HEK293 (cell line): Measurements from ENCODE around the gene IRX6.

ENCODE experiments used
- CTCF ChIA-PET: fragments of 350-600 bp; formaldehyde crosslinking; extraction: SDS; loops from one replicate; lab custom pipeline; 2021; ENCODE audit warnings: antibody characterized with exemption; lab: Yijun Ruan, JAX
- POLR2A ChIA-PET: fragments of 300-600 bp; formaldehyde crosslinking; extraction: SDS; loops from one replicate; lab custom pipeline; 2020; ENCODE audit warnings: antibody characterized with exemption, inconsistent platforms; lab: Yijun Ruan, JAX
- H3K27ac ChIP-seq: fragments of 200-500 bp; sonication (Bioruptor generic); 2 replicates; pipeline ENCODE4 v1.5.1; 2014; ENCODE audit warnings: low read depth, low read length, control low read depth, inconsistent platforms; ENCODE audit errors: extremely low read depth
- H3K36me3 ChIP-seq, 2 experiments: fragments of 200-500 bp in 1 of 2; sonication (Bioruptor generic) in 1 of 2; 1 replicate in 1 of 2; 2 replicates in 1 of 2; pipeline ENCODE4 v1.5.1; 2014 to 2017; ENCODE audit warnings: inconsistent platforms in 2 of 2, low read length in 2 of 2; ENCODE audit not compliant: control insufficient read depth in 2 of 2, insufficient read depth in 1 of 2
- H3K4me1 ChIP-seq: fragments of 200-500 bp; sonication (Bioruptor generic); 2 replicates; pipeline ENCODE4 v1.5.1; 2014; ENCODE audit warnings: mild to moderate bottlenecking, low read length, inconsistent platforms; ENCODE audit not compliant: control insufficient read depth, insufficient read depth
- H3K4me3 ChIP-seq: 2 replicates; pipeline ENCODE4 v1.5.1; 2011; ENCODE audit warnings: low read depth, mild to moderate bottlenecking, control low read depth, low read length, moderate library complexity
- H3K9me3 ChIP-seq: fragments of 200-500 bp; sonication (Bioruptor generic); 2 replicates; pipeline ENCODE4 v1.5.1; 2014; ENCODE audit warnings: low read depth, low read length, inconsistent platforms; ENCODE audit not compliant: control insufficient read depth, insufficient read depth
- EGR2 ChIP-seq: fragments of 450-650 bp; formaldehyde crosslinking; IDR thresholded peaks from 2 replicates; pipeline ENCODE4 v1.5.1; 2016; ENCODE audit warnings: low read depth, missing biosample characterization, missing genetic modification characterization
- FEZF1 ChIP-seq: fragments of 450-650 bp; formaldehyde crosslinking; IDR thresholded peaks from 2 replicates; pipeline ENCODE4 v1.5.1; 2016; ENCODE audit warnings: missing biosample characterization, missing genetic modification characterization
- GLIS1 ChIP-seq: fragments of 450-650 bp; formaldehyde crosslinking; IDR thresholded peaks from 2 replicates; pipeline ENCODE4 v1.5.1; 2016; ENCODE audit warnings: missing biosample characterization, missing genetic modification characterization
- PATZ1 ChIP-seq: fragments of 450-650 bp; formaldehyde crosslinking; IDR thresholded peaks from 2 replicates; pipeline ENCODE4 v1.5.1; 2016; ENCODE audit warnings: missing biosample characterization, missing genetic modification characterization
- SP2 ChIP-seq: fragments of 450-650 bp; formaldehyde crosslinking; IDR thresholded peaks from 2 replicates; pipeline ENCODE4 v1.5.1; 2016; ENCODE audit warnings: missing biosample characterization, missing genetic modification characterization
- SP3 ChIP-seq: fragments of 450-650 bp; formaldehyde crosslinking; IDR thresholded peaks from 2 replicates; pipeline ENCODE4 v1.5.1; 2016; ENCODE audit warnings: missing biosample characterization, missing genetic modification characterization
- SP7 ChIP-seq: fragments of 450-650 bp; formaldehyde crosslinking; IDR thresholded peaks from 2 replicates; pipeline ENCODE4 v1.5.1; 2016; ENCODE audit warnings: missing biosample characterization, missing genetic modification characterization
- ZBTB11 ChIP-seq: fragments of 450-650 bp; formaldehyde crosslinking; conservative IDR thresholded peaks from 2 replicates; pipeline ENCODE4 v1.5.1; 2016; ENCODE audit warnings: low read depth, missing biosample characterization, missing genetic modification characterization
- ZBTB48 ChIP-seq: fragments of 450-650 bp; formaldehyde crosslinking; IDR thresholded peaks from 2 replicates; pipeline ENCODE4 v1.5.1; 2016; ENCODE audit warnings: missing biosample characterization, missing genetic modification characterization
- ZBTB6 ChIP-seq: fragments of 450-650 bp; formaldehyde crosslinking; IDR thresholded peaks from 2 replicates; pipeline ENCODE4 v1.5.1; 2017; ENCODE audit warnings: missing biosample characterization, missing genetic modification characterization
- ZFHX2 ChIP-seq: fragments of 450-650 bp; formaldehyde crosslinking; conservative IDR thresholded peaks from 2 replicates; pipeline ENCODE4 v1.5.1; 2016; ENCODE audit warnings: missing biosample characterization, missing genetic modification characterization
- ZNF112 ChIP-seq: fragments of 450-650 bp; formaldehyde crosslinking; IDR thresholded peaks from 2 replicates; pipeline ENCODE4 v1.5.0; 2017; ENCODE audit warnings: missing biosample characterization, missing genetic modification characterization
- ZNF335 ChIP-seq: fragments of 450-650 bp; formaldehyde crosslinking; conservative IDR thresholded peaks from 2 replicates; pipeline ENCODE4 v1.5.1; 2016; ENCODE audit warnings: missing biosample characterization, missing genetic modification characterization
- ZNF366 ChIP-seq: fragments of 450-650 bp; formaldehyde crosslinking; conservative IDR thresholded peaks from 2 replicates; pipeline ENCODE4 v1.5.1; 2016; ENCODE audit warnings: missing biosample characterization, missing genetic modification characterization
- ZNF488 ChIP-seq: fragments of 450-650 bp; formaldehyde crosslinking; IDR thresholded peaks from 2 replicates; pipeline ENCODE4 v1.5.1; 2016; ENCODE audit warnings: missing biosample characterization, missing genetic modification characterization
- ZNF501 ChIP-seq: fragments of 450-650 bp; formaldehyde crosslinking; IDR thresholded peaks from 2 replicates; pipeline ENCODE4 v1.5.1; 2016; ENCODE audit warnings: missing biosample characterization, missing genetic modification characterization
- ZNF510 ChIP-seq: fragments of 450-650 bp; formaldehyde crosslinking; IDR thresholded peaks from 2 replicates; pipeline ENCODE4 v1.5.1; 2018; ENCODE audit warnings: mild to moderate bottlenecking, missing genetic modification characterization, missing biosample characterization; ENCODE audit not compliant: insufficient replicate concordance
- ZNF658 ChIP-seq: fragments of 450-650 bp; formaldehyde crosslinking; IDR thresholded peaks from 2 replicates; pipeline ENCODE4; 2016; ENCODE audit warnings: missing biosample characterization, missing genetic modification characterization
- ZNF768 ChIP-seq: fragments of 450-650 bp; formaldehyde crosslinking; IDR thresholded peaks from 2 replicates; pipeline ENCODE4 v1.5.1; 2018; ENCODE audit warnings: missing biosample characterization, mild to moderate bottlenecking, missing genetic modification characterization
- ZNF792 ChIP-seq: fragments of 450-650 bp; formaldehyde crosslinking; IDR thresholded peaks from 2 replicates; pipeline ENCODE4 v1.5.1; 2016; ENCODE audit warnings: missing biosample characterization, missing genetic modification characterization

Gene IRX6

GRCh38 chr16:55325080-55325447, 1.1 kb downstream of the IRX6 start:
- Histone ChIP-seq H3K27ac (peak overlapping the region; percentile 46; the same call in 1 of the 2 replicates), H3K4me3 (peak overlapping the region; percentile 34), H3K9me3 (no peaks in the 10 kb centered on the region), H3K4me1 (no peaks in the 10 kb centered on the region), H3K36me3 (no peaks in the 10 kb centered on the region)
- TF ChIP-seq ZBTB11 (0 out of 2 replicates have a peak, but pooled peaks have one; percentile 6), ZNF501 (tag by site-specific recombination) (0 out of 2 replicates have a peak, but pooled peaks have one; percentile 25), ZNF792 (tag by site-specific recombination) (no peak), SP7 (peak; percentile 38), FEZF1 (no peak), ZNF112 (no peak), ZBTB6 (tag by site-specific recombination) (no peak), ZNF488 (no peak), PATZ1 (no peak), GLIS1 (tag by site-specific recombination) (peak; percentile 33; the same call in 1 of the 2 replicates), ZNF335 (tag by site-specific recombination) (peak; percentile 69), EGR2 (tag by site-specific recombination) (peak; percentile 46; the same call in 1 of the 2 replicates), ZNF658 (tag by site-specific recombination) (no peak), SP3 (tag by site-specific recombination) (no peak), ZNF510 (tag by site-specific recombination) (no peak), ZFHX2 (tag by site-specific recombination) (peak; percentile 56), ZBTB48 (tag by site-specific recombination) (peak; percentile 93)
- CTCF ChIA-PET, result no interaction called here
- POLR2A ChIA-PET, result no interaction called here

- H3K36me3 ChIP-seq, result no peaks in the 10 kb centered on the region
- ChIA-PET CTCF (interaction anchor here (0.6 kb wide), 1 partner anchor 1076 kb away, joined by 4 read pairs; no protein-coding TSS in a partner anchor), POLR2A (interaction anchor here (0.6 kb wide), 1 partner anchor 1423 kb away, joined by 3 read pairs; no protein-coding TSS in a partner anchor)
- H3K27ac ChIP-seq, result no peak overlapping the region
- H3K4me1 ChIP-seq, result no peaks in the 10 kb centered on the region
- H3K9me3 ChIP-seq, result no peaks in the 10 kb centered on the region
- no peak overlapping the region for H3K4me3 ChIP-seq
- TF ChIP-seq ZNF366 (tag by site-specific recombination) (peak; percentile 85), SP2 (tag by site-specific recombination) (0 out of 2 replicates have a peak, but pooled peaks have one; percentile 14), ZNF510 (tag by site-specific recombination) (no peak), ZNF768 (tag by site-specific recombination) (0 out of 2 replicates have a peak, but pooled peaks have one; percentile 55)
Measured at GRCh38 chr16:55325458-55326109, 1.6 kb downstream of the IRX6 start.
